Endodermal cell (in vitro differentiated cells): Measurements from ENCODE around the gene PRKCE. TPM values are rescaled to one million over a fixed set of nuclear protein-coding genes. Genes with fewer than 3 reads are reported as not detected.

Experiments used
- DNase-seq: peaks from one replicate; pipeline ENCODE4 v3.0.0-alpha.2; 2017
- H3K27ac ChIP-seq: 2 replicates; pipeline ENCODE4 v1.5.1; 2013; ENCODE audit warnings: mild to moderate bottlenecking, low read depth, low read length, moderate library complexity
- H3K27me3 ChIP-seq: 2 replicates; pipeline ENCODE4 v1.6.1; 2013; ENCODE audit warnings: mild to moderate bottlenecking, low read length, moderate library complexity; ENCODE audit not compliant: insufficient read depth, control insufficient read depth, poor library complexity, severe bottlenecking
- H3K36me3 ChIP-seq: 2 replicates; pipeline ENCODE4 v1.7.0; 2013; ENCODE audit warnings: mild to moderate bottlenecking, low read length, moderate library complexity; ENCODE audit not compliant: control insufficient read depth, insufficient read depth
- H3K4me1 ChIP-seq: one replicate; pipeline ENCODE4 v1.7.0; 2013; ENCODE audit warnings: low read length; ENCODE audit not compliant: control insufficient read depth, insufficient read depth
- H3K4me3 ChIP-seq: 2 replicates; pipeline ENCODE4 v1.5.1; 2013; ENCODE audit warnings: mild to moderate bottlenecking, low read length, moderate library complexity
- H3K9ac ChIP-seq: 2 replicates; pipeline ENCODE4 v1.6.1; 2013; ENCODE audit warnings: mild to moderate bottlenecking, low read length, moderate library complexity; ENCODE audit not compliant: poor library complexity, severe bottlenecking; ENCODE audit errors: extremely low read depth
- H3K9me3 ChIP-seq: 2 replicates; pipeline ENCODE4 v1.6.1; 2013; ENCODE audit warnings: mild to moderate bottlenecking, low read length, moderate library complexity; ENCODE audit not compliant: control insufficient read depth
- H3K27ac Mint-ChIP-seq: 2 replicates; pipeline ENCODE4 v1.8.0; 2020; ENCODE audit warnings: mixed read lengths
- H3K27me3 Mint-ChIP-seq: 2 replicates; pipeline ENCODE4 v1.8.0; 2021; ENCODE audit warnings: mild to moderate bottlenecking, mixed read lengths; ENCODE audit not compliant: insufficient read depth
- H3K36me3 Mint-ChIP-seq: 2 replicates; pipeline ENCODE4 v1.8.0; 2020; ENCODE audit warnings: low read depth, mixed read lengths
- H3K4me1 Mint-ChIP-seq: 2 replicates; pipeline ENCODE4 v1.8.0; 2020; ENCODE audit warnings: mixed read lengths
- H3K4me3 Mint-ChIP-seq: 2 replicates; pipeline ENCODE4 v1.8.0; 2020; ENCODE audit warnings: mild to moderate bottlenecking, moderate library complexity, mixed read lengths
- H3K9me3 Mint-ChIP-seq: 2 replicates; pipeline ENCODE4 v1.8.0; 2020; ENCODE audit warnings: mild to moderate bottlenecking, mixed read lengths
- CTCF ChIP-seq: fragments of 200-600 bp; sonication (generic); conservative IDR thresholded peaks from 2 replicates; pipeline ENCODE4 v1.5.0; 2021; ENCODE audit warnings: antibody characterized with exemption, mild to moderate bottlenecking
- WGBS, 2 experiments: methylation state at CpG; one replicate each; pipeline versions ENCODE4 v1.1.5 to v1.1.7; 2013; ENCODE audit warnings: missing lambda C conversion rate in 2 of 2, mixed read lengths in 1 of 2; ENCODE audit not compliant: insufficient coverage in 1 of 2, insufficient read length in 1 of 2; 5-methylcytosine and 5-hydroxymethylcytosine counted together
- total RNA-seq, 2 donors: library from RNA; stranded (reverse); fragmentation: NEBNext Ultra II Directional in 1 of 2; extraction: Animal tissue kit (Norgen Biotek cat#: 25700) in 1 of 2; gene quantifications; 2 replicates in 1 of 2; 3 replicates in 1 of 2; pipeline ENCODE4 v1.2.1, GENCODE V29; 2021

The PRKCE gene
- total RNA-seq, 2 donors from 2014 or later = 1.4 to 1.7 TPM

- H3K36me3 Mint-ChIP-seq = no peaks in the 10 kb centered on the region
- WGBS, 2 experiments = 91 to 96% methylated on average over 2 to 7 of the region's 7 CpGs
- DNase-seq = no peak
- Histone ChIP-seq H3K36me3 (no peaks in the 10 kb centered on the region), H3K9ac (no peak overlapping the region), H3K27me3 (peaks cover 35% of the 10 kb centered on the region), H3K4me3 (no peak overlapping the region), H3K9me3 (no peaks in the 10 kb centered on the region), H3K4me1 (no peaks in the 10 kb centered on the region), H3K27ac (no peak overlapping the region)
- H3K4me1 Mint-ChIP-seq = no peaks in the 10 kb centered on the region
- no peak overlapping the region for H3K27ac Mint-ChIP-seq
- peaks cover 70% of the 10 kb centered on the region for H3K27me3 Mint-ChIP-seq
- TF ChIP-seq CTCF = no peak
- no peak overlapping the region for H3K4me3 Mint-ChIP-seq
- H3K9me3 Mint-ChIP-seq = peaks cover 13% of the 10 kb centered on the region
These were observed 267.1 kb downstream of the PRKCE start for GRCh38 chr2:45918463-45919159.

GRCh38 chr2:45919160-45919650 is 267.7 kb downstream of the PRKCE start:
- no peak overlapping the region for H3K27ac ChIP-seq
- DNase-seq = no peak
- H3K4me1 ChIP-seq = no peaks in the 10 kb centered on the region
- no peak overlapping the region for H3K9ac ChIP-seq
- H3K27ac Mint-ChIP-seq = no peak overlapping the region
- peaks cover 70% of the 10 kb centered on the region for H3K27me3 Mint-ChIP-seq
- H3K27me3 ChIP-seq = peaks cover 29% of the 10 kb centered on the region
- no peak for TF ChIP-seq CTCF
- no peaks in the 10 kb centered on the region for H3K36me3 Mint-ChIP-seq
- H3K9me3 ChIP-seq = no peaks in the 10 kb centered on the region
- no peaks in the 10 kb centered on the region for H3K4me1 Mint-ChIP-seq
- no peaks in the 10 kb centered on the region for H3K36me3 ChIP-seq
- no peak overlapping the region for H3K4me3 ChIP-seq
- H3K4me3 Mint-ChIP-seq = no peak overlapping the region
- WGBS, 2 experiments = 93% methylated on average over 5 to 7 of the region's 7 CpGs
- H3K9me3 Mint-ChIP-seq = peaks cover 13% of the 10 kb centered on the region

- WGBS, 2 experiments = 98 to 100% methylated on average over 3 of the region's 3 CpGs
- Mint-ChIP-seq H3K36me3 (no peaks in the 10 kb centered on the region), H3K9me3 (peaks cover 13% of the 10 kb centered on the region), H3K27ac (no peak overlapping the region), H3K4me1 (no peaks in the 10 kb centered on the region), H3K4me3 (no peak overlapping the region), H3K27me3 (peaks cover 67% of the 10 kb centered on the region)
- no peak for DNase-seq
- no peak overlapping the region for H3K9ac ChIP-seq
- H3K4me1 ChIP-seq = no peaks in the 10 kb centered on the region
- no peaks in the 10 kb centered on the region for H3K9me3 ChIP-seq
- H3K4me3 ChIP-seq = no peak overlapping the region
- H3K27ac ChIP-seq = no peak overlapping the region
- H3K27me3 ChIP-seq = peaks cover 24% of the 10 kb centered on the region
- TF ChIP-seq CTCF = no peak
- no peaks in the 10 kb centered on the region for H3K36me3 ChIP-seq
These were observed 268.2 kb downstream of the PRKCE start for GRCh38 chr2:45919711-45920111.
